HG03095 (cell line): ENCODE measurements around the gene SARDH.

Experiments used
- ATAC-seq: cut with Tn5 transposase; IDR thresholded peaks from one replicate; pipeline ENCODE4 v1.9.1; 2021; ENCODE audit warnings: moderate library complexity; ENCODE audit not compliant: unreplicated experiment

SARDH gene

DNA sequence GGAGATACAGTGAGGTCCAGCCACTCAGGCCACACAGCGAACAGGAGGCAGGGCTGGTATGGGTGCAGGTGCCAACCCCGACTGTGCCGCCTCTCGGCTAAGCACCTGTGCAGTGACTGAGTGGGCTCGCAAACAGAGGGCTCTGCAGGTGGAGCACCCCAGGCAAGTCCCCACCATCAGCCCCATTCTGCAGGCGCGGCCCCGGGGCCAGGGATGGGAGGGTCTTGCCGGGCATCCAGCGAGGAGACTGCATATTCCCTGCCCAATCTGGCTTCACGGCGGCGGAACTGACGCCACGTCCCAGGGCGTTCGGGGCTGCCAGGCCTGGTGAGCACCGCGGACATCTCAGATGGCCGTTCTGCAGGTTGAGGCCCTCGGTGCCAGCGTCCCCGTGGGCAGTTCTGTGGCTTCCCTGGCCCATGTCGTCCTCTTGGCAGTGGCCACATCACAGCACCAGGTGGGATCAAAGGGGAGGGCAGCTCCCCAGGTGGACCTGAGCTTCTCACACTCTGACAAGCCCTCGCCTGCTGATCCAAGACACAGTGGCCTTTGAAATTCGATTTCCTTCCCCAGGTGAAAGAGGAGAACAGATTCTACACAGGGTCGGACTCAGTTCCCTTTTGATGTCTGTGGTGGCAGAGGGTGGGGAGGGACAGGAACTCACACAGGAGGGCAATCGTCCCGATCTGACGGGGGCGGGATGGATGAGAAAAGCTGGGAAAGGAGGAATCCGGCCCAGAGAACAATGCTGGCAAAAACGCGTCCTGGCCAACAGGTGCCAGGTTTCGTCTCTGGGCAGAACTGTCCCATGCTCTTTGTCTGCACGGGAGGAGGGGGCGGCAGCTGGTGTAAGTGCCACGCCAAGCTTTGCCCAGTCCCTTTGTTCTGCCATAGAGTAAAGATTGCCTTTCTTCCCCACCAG is 83.2 kb downstream of the SARDH start:
- no peak for ATAC-seq

DNA sequence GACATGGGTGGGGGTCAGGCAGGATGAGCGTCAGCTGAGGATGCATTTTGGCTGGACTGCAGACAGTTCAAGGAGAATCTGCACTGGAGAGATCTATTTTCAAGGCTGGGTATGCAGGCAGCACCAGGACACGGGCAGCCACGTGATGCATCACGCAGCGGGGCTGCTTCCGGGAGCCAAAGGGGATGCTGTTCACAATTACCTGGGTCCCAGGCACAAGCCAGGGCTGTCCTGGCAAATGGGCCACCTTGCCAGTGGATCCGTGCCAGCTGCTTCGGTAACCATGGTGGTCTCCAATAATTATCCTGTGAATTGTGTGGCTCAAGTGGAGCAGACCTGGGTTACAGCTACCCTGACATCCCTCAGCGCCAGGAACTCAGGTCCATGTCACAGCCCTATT is 84.5 kb downstream of the SARDH start:
- no peak for ATAC-seq

DNA sequence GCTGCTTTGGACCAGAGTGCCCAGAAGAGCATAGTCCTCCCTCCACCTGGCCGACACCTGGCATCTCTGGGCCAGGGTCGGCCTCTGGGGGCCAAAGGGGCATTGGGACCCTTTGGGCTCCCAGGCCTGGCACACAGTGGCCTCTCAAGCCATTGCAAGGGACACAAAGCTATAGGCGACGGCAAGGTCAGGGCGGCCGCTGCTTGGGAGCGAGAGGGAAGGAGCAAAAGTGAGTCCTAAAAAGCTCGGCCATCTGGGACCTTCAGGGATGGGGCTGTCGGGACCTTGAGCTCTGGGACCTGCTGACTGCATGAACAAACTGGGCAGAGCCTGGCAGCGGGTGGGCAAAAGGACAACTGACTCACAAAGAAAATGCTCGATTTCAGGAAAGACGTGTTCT is 88.1 kb downstream of the SARDH start:
- ATAC-seq: no peak

DNA sequence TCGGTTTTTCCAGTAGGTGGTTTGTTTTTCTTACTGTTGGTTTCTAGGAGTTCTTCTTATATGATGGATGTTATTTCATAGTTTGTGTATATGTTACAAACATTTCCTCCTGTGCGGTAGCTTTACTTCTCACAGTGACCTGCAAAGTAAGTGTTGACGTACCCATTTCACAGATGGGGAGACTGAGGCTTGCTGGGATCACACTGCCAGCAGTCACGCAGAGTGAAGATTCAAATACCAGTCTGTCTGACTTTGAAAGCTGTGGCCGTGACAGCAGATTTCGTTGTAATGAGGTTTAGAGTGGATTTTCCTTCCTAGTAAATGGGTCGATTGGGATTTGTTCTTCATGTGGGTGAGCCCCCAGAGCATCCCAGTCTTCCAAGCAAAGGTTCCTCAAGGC is 89.0 kb downstream of the SARDH start:
- no peak for ATAC-seq

DNA sequence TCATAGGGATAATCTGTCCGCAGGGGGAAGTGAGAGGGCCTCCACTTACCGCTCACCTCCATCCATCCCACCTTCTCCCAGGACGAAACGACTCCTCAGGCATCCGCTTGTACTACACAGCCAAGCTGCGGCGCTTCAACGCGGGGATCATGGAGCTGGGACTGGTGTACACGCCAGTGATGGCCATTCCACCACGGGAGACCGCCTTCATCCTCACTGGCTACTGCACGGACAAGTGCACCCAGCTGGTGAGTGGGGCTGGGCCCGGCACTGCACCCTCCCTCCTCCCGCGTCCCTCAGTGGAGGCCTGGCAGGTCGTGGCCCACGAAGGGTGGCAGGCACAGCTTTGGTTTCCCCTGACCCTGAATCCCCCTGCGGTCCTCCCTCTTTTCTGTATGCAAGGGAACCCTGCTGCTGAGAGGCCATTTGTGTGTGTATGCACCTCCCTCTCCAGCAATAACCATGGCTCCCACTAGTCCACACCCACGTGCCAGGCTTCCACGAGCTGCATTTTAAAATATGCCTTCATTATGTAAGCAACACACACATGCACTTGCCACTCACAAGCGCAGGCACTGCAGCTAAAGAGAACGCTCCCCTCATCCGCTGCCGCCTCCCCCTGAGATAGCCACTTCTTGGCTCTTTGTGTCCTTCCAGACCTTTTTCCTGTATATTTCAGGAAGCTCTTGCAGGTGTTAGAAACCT is 90.2 kb downstream of the SARDH start:
- no peak for ATAC-seq

DNA sequence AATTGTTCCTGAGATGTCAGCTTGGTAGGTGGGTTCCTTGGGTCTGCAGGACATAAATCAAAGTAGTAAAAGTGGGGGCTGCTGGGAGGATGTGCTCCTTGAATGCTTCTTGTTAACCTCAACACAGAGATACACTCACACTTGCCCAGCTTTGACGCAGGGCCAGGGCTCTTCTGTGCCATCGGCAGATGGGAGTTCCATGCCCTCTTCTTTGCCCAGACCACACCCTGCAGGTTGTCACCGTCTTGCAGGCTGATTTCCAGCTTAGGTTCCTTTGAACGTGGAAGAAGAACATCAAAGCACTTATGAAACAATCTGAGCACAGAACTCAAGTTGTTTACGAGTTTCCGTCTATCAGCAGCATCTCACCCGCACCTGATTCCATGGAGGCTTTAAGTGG is 91.0 kb downstream of the SARDH start:
- no peak for ATAC-seq

DNA sequence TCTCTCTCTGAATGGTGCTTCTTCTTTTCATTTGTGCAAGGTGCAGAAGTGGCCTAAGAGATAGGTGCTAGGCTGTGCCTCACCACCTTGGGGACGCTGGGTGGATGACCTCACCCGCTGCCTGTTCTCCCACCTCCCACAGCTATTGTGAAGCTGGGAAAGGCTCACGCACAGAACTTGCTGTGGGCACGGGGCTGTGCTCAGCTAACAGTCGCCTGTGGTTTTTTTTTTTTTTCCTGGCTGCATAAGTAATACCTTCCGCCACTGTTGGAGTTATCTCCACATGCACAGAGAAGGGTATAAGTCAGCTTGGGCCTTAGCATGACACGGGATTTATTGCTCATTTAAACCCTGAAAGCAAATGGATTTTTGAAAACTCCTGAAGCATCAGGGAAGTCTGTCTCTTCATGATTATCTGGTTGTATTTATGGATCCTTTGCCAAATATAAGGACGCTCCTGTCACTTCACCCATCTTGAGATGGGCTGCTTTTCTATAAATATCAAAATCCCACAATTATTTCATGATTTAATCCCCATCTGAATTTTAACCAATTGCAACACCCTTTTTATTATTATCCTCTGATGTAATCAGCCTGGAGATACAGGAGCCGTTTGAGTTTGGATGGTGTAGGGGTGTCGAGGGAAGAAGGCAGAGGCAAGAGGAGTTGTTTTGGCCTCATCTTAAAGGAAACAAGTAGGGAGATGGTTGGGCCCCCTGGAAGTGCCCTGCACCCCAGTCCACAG is 93.0 kb downstream of the SARDH start:
- ATAC-seq: no peak

DNA sequence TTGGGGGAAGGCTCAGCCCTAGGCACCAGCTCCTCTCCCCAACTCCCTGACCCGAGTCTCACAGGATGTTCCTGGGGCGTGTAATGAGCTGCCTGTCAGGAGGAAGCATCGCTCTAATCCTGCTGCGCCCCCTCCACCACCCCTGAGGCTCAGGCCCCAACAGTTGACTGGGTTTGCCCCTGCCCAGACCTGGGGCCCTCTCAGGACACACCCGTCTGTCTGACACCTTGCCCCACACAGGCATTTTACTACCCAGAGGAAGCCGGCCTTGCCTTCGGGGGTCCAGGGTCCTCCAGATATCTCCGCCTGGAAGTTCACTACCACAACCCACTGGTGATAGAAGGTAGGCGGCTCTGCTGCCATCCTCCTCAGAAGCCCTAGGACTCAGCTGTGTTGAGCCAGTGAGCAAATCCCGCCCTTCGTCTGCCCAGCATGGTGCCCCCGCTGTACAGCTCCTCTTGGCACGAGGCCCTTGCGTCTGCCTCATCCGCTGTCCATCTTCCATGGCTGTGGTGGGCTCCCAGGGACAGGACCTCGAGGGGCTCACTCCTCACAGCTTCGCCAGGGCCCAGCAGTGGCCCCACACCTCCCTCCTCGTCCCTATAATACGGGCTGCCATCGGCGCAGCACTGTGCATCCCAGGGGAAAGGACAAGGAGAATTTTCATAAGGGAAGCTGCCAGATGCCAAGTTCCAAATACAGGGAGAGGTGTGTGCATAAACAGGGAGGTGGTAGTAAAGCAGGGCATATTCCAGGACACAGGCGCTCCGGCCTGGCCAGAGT is 94.0 kb downstream of the SARDH start:
- ATAC-seq: no peak

DNA sequence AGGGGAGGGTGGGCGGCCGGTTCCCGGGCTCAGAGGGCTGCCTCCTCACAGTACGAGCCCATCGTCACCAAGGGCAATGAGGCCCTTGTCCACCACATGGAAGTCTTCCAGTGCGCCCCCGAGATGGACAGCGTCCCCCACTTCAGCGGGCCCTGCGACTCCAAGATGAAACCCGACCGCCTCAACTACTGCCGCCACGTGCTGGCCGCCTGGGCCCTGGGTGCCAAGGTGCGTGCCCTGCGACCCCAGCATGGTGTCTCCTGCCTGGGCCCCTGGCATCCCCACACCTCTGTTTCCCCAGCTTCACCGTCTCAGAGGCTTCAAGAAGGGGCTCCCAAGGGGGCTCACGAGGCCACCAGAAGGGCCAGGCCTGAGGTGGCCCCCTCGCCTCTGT is 94.8 kb downstream of the SARDH start:
- no peak for ATAC-seq

DNA sequence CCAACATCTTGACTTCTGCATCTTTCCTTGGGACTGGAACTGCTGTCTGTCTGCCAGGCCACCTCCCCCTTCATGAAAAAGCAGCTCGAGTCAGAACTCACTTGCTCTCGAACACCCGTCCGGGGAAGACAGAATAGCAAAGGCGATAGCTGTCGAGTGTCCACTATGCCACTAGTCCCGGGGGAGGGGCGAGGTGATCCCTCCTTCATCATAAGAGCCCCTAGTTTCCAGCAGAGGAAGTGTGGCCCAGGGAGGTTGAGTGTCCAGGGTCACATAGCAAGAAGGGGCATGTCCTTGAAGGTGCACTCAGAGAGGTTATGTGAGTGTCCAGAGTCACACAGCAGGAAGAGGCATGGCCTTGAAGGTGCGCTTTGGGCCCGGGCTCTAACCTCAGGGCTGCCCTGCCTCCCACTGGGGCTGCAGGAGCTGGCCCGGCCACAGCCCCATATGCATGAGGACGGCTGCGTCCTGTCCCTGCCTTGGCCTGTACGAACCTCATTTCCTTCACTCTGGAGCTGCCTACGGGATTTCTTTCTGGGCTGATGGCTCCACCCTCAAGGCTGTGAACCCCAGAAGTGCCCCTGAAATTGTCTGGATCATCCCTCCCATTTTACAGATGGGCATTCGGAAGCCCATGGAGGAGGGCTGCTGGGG is 95.3 kb downstream of the SARDH start:
- ATAC-seq: no peak

DNA sequence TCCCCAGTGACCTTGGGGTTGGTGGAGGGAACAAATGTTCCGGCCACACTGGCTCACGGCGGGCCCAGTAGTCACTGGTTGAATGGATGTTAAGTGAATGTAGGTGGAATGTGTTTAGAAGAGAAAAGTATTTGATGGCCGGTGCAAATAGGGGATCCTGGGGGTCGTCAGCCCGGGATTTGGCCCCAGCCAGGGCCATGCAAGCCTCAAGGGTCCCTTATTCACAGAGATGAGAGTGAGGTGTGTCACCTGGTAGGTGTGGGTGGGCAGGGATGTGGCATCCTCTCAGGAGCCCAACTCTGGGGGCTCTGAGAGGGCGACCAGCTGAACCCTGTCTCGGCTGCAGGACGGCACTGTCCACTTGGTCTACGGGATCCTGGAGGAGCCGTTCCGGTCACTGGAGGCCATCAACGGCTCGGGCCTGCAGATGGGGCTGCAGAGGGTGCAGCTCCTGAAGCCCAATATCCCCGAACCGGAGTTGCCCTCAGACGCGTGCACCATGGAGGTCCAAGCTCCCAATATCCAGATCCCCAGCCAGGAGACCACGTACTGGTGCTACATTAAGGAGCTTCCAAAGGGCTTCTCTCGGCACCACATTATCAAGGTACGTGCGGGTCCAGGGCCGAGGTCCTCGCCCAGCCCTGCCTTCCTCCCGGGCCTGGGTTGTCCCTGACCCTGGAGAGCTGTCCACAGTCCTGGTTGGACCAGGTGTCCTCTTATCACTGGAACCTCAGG is 96.1 kb downstream of the SARDH start:
- ATAC-seq: no peak

DNA sequence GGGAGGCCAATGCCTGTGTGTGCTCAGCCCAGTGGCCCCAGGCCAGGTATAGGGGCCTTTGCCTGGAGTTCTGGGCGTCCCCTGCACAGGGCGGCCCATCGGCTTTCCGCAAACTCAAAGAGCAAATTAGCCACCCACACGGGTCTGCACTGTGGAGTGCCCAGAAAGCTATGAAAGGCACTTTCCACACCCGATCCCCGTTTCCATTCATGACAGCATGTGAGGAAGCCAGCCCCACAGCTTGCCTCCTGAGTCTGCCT is 96.8 kb downstream of the SARDH start:
- no peak for ATAC-seq

DNA sequence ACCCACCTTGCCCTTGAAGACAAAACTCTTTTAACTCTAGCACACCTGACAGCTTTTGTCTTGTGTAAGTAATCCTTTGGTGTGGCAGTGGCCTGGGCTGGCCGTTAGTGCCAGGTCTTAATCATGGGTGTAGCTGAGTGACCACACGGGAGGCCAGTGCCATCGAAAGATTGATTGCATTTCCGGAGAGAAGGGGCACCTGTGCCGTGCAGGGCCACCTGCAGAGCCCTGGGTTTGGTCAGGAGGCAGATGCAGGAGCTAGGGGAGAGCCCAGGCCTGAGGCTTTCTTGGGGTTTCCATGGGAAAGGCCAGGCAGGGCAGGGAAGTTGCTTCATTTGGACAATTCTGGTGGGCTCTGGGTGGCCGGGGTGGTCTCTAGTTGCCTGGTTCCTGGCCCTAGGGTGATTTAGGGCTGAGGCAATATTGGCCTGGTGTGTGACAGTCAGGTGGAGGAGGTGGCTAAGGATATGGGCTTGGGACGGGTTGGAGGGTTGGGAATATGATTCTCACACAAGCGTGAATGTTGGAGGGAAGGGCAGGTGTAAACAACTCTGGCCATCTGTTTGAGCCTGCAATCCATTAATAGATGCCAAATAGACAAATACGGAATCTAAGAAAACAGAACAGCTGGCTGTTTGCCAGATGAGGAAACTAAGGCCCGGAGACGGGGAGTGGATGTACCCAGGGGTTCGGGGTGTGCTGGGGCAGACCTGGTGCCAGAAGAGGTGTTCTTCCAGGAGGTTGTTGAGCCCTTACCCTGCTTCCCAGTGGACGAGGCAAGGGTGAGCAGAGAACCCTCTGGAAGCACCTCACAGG is 97.4 kb downstream of the SARDH start:
- no peak for ATAC-seq

DNA sequence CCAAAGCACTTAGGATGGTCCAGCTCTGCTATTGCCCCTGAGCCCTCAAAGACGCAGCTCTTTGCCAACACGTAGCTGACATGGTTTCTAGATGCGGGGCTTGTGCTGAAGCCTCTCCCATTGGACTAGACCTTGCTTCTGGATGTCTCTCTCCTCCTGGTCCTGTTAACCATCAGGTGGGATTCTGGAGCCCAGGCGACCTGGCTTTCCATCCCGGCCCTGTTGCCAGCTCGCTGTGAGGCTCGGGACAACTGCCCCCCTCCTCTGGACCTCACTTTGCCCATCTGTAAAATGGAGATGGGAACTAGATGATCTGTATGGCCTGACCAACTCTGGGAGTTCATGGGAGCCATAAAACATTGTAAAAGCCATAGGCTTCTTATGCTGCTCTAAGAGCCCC is 98.0 kb downstream of the SARDH start:
- ATAC-seq: no peak

DNA sequence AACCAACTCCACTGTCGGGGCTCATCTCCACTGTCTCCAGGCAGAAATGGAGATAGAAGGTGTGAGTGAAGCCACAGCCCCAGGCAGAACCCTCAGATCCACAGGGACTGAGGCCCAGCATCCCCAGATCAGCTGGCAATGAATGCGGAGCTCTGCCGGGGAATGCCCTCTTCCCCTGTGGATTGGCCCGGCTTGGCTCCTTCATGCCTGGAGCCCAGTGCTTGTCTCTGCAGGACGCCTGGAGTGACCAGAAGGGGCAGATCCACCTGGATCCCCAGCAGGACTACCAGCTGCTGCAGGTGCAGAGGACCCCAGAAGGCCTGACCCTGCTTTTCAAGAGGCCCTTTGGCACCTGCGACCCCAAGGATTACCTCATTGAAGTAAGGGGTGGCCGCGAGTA is 98.5 kb downstream of the SARDH start:
- ATAC-seq: no peak

DNA sequence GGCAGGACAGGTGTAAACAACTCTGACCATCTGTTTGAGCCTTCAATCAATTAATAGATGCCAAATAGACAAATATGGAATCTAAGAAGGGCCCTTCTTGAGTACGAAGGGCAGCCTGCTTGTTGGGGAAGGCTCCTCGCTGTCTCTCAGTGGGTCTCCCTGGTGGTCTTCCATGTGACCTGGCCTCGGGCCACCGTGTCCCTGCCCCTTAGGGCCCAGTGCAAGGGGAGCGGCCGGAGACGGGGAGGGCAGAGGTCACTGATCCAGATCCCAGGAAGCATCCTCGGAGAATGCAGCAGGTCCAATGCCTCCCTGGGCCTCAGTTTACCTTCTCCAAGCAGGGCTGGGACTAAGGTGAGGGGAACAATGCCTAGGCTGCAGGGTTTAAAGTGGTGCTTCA is 99.4 kb downstream of the SARDH start:
- no peak for ATAC-seq

DNA sequence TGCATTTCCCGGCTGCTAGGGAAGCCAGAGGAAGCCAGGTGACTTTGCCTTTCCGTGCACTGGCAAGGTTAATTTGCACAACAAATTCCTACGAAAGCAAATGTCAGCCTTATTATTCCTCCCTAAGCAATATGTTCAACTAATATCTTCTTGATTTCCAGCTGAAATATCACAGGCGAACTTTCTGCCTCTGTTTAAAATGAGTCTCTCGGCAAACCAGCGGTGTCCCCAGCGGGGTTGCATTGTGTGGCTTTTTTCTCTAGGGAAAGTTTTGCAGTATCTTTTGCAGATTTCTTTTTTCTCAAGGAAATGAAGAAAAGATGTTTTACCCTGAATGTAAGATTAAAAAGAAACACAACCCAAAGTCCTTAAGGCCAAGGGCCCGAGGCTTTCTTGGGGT is 100.1 kb downstream of the SARDH start:
- ATAC-seq: no peak

DNA sequence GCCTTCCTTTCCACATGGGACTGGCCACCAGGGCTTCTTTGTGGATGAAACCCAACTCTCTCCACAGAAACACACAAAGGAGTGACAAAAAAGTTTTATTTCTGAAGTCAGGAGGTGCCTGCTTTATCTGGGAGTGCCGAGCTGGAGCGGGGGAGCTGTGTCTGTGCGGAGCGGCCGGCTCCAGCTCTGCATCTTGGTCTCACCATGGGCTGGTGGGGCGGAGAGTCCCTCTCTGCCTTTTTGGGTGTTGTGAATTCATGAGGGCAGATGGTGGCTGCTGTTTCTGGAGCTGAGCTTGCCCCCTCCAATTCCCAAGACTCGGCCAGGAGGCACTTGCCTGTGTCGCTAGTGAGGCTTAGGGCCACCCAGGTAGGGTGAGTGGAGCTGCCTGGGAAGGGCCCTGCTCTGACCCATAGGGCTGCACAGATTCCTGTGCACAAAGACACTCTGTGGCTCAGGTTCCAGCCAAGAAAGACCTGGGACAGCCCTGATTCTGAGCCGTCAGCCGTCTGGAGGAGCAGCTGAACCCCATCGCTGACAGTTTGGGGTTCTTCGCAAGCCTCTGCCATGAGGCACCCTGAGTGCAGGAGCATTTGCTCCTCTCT is 100.6 kb downstream of the SARDH start:
- no peak for ATAC-seq

DNA sequence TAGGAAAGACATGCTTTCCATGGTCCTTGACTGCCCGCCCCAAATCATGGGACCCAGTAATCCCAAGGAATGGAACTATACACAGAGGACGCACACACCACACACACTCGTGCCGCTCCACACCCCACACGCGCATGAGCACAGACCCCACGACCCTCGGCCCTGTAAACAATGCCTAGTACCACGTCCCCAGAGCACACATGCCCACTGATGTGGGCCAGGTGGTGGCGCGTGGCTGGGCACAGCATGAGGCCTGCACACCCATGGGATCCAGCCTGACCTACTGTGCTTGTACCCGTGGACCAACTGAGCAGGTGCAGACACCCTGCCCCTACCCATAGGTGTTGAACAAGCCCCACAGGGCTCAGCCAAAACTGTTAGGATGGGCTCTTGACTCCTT is 101.2 kb downstream of the SARDH start:
- ATAC-seq: no peak
